ENCODE data around the gene LRRC37A3.
"Not testable (repeated sequence)": the region's sequence is repeated elsewhere in the genome, so short reads cannot be mapped to it uniquely, and the experiment has no call there.

DNA sequence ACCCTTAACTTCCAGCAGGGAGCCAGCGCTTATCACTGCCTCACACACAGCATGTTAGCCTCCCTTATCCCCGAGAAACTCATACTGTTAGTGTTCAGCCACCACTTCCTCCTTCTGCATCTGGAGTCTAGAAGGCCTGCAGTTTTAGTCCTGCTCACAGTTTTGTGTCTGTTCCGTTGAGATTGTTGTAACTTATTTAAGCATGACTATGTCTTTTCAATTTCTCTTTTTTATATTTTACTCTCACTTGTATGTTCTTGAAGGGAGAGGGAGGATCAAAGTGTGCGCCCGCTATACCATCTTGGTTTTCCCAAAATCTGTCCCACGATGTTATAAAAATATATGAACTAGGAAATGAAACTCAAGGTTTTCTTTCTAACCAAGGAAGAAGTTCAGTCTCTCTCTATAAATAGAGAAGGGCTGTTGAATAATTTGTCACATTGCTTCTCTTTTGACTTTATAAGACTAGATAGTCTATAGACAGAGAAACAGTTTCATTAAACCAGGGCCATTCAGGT, 3.8 kb upstream of the LRRC37A3 start:
- TF ChIP-seq, protein P1, sequence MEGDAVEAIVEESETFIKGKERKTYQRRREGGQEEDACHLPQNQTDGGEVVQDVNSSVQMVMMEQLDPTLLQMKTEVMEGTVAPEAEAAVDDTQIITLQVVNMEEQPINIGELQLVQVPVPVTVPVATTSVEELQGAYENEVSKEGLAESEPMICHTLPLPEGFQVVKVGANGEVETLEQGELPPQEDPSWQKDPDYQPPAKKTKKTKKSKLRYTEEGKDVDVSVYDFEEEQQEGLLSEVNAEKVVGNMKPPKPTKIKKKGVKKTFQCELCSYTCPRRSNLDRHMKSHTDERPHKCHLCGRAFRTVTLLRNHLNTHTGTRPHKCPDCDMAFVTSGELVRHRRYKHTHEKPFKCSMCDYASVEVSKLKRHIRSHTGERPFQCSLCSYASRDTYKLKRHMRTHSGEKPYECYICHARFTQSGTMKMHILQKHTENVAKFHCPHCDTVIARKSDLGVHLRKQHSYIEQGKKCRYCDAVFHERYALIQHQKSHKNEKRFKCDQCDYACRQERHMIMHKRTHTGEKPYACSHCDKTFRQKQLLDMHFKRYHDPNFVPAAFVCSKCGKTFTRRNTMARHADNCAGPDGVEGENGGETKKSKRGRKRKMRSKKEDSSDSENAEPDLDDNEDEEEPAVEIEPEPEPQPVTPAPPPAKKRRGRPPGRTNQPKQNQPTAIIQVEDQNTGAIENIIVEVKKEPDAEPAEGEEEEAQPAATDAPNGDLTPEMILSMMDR (IDR thresholded peaks at IDR 0.05), result not testable (repeated sequence)
- TF ChIP-seq POLR2AphosphoS5 (IDR thresholded peaks at IDR 0.05; ENCODE audit: low read depth, low read length); TCF7L2 (IDR thresholded peaks at IDR 0.05; ENCODE audit: low read depth, low read length); SIN3A (IDR thresholded peaks at IDR 0.05; ENCODE audit: borderline replicate concordance, insufficient read depth, low read depth, low read length): not testable (repeated sequence)
- TF ChIP-seq, protein P2, sequence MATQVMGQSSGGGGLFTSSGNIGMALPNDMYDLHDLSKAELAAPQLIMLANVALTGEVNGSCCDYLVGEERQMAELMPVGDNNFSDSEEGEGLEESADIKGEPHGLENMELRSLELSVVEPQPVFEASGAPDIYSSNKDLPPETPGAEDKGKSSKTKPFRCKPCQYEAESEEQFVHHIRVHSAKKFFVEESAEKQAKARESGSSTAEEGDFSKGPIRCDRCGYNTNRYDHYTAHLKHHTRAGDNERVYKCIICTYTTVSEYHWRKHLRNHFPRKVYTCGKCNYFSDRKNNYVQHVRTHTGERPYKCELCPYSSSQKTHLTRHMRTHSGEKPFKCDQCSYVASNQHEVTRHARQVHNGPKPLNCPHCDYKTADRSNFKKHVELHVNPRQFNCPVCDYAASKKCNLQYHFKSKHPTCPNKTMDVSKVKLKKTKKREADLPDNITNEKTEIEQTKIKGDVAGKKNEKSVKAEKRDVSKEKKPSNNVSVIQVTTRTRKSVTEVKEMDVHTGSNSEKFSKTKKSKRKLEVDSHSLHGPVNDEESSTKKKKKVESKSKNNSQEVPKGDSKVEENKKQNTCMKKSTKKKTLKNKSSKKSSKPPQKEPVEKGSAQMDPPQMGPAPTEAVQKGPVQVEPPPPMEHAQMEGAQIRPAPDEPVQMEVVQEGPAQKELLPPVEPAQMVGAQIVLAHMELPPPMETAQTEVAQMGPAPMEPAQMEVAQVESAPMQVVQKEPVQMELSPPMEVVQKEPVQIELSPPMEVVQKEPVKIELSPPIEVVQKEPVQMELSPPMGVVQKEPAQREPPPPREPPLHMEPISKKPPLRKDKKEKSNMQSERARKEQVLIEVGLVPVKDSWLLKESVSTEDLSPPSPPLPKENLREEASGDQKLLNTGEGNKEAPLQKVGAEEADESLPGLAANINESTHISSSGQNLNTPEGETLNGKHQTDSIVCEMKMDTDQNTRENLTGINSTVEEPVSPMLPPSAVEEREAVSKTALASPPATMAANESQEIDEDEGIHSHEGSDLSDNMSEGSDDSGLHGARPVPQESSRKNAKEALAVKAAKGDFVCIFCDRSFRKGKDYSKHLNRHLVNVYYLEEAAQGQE (IDR thresholded peaks at IDR 0.05; ENCODE audit: insufficient read depth in 1 of 2, low read depth in 2 of 2, low read length in 1 of 2), result not testable (repeated sequence)
